Spleen (tissue), 11 donors: ENCODE measurements around the gene ZEB2. TPM values are rescaled to one million over a fixed set of nuclear protein-coding genes. Genes with fewer than 3 reads are reported as not detected.
A peak's percentile ranks its signal among the peaks of the same experiment; 100 is the strongest.

Experiments
- DNase-seq: peaks from one replicate; pipeline ENCODE4 v3.0.0-alpha.2; 2020
- H3K27ac ChIP-seq, 8 donors: fragments of 200-600 bp; sonication (generic) in 7 of 8; 1 replicate in 4 of 8; 2 replicates in 4 of 8; pipeline versions ENCODE4 v1.5.0 to v1.8.0; 2016 to 2021; ENCODE audit warnings: inconsistent platforms in 4 of 8, mild to moderate bottlenecking in 4 of 8, moderate library complexity in 1 of 8
- H3K27me3 ChIP-seq, 7 donors: fragments of 200-600 bp; sonication (generic) in 6 of 7; replicated peaks in 1 of 7; 1 replicate in 4 of 7; 2 replicates in 3 of 7; pipeline versions ENCODE4 v1.5.0 to v1.8.0; 2016 to 2021; ENCODE audit warnings: inconsistent platforms in 3 of 7, mild to moderate bottlenecking in 1 of 7
- H3K36me3 ChIP-seq, 6 donors: fragments of 200-600 bp; sonication (generic) in 5 of 6; 1 replicate in 4 of 6; 2 replicates in 2 of 6; pipeline versions ENCODE4 v1.5.0 to v1.8.0; 2016 to 2021; ENCODE audit warnings: inconsistent platforms in 2 of 6
- H3K4me1 ChIP-seq, 6 donors: fragments of 200-600 bp; sonication (generic) in 5 of 6; 1 replicate in 3 of 6; 2 replicates in 3 of 6; pipeline versions ENCODE4 v1.5.0 to v1.8.0; 2016 to 2021; ENCODE audit warnings: inconsistent platforms in 3 of 6
- H3K4me3 ChIP-seq, 8 donors: fragments of 200-600 bp; sonication (generic) in 7 of 8; 1 replicate in 4 of 8; 2 replicates in 4 of 8; pipeline versions ENCODE4 v1.5.0 to v1.8.0; 2016 to 2021; ENCODE audit warnings: inconsistent platforms in 4 of 8, mild to moderate bottlenecking in 4 of 8, moderate library complexity in 2 of 8
- H3K9me3 ChIP-seq, 8 donors: fragments of 200-600 bp; sonication (generic) in 7 of 8; 1 replicate in 4 of 8; 2 replicates in 4 of 8; pipeline versions ENCODE4 v1.5.0 to v1.8.0; 2016 to 2021; ENCODE audit warnings: inconsistent platforms in 4 of 8
- CTCF ChIP-seq, 11 experiments: fragments of 200-600 bp in 7 of 11; fragments of 450-650 bp in 4 of 11; sonication (generic) in 4 of 11; IDR thresholded peaks in 8 of 11; conservative IDR thresholded peaks in 3 of 11; 1 replicate in 7 of 11; 2 replicates in 4 of 11; pipeline versions ENCODE4 v1.4.0 to v1.8.0; 2016 to 2021; ENCODE audit warnings: antibody characterized with exemption in 11 of 11, inconsistent platforms in 4 of 11, mild to moderate bottlenecking in 1 of 11
- POLR2A ChIP-seq, 3 donors: fragments of 450-650 bp; IDR thresholded peaks; one replicate each; pipeline ENCODE4 v1.5.1; 2017; ENCODE audit warnings: antibody characterized with exemption in 3 of 3, mild to moderate bottlenecking in 1 of 3
- POLR2AphosphoS5 ChIP-seq, 3 donors: sonication (generic); formaldehyde crosslinking; IDR thresholded peaks; one replicate each; pipeline ENCODE4 v1.5.1; 2017; ENCODE audit warnings: antibody characterized with exemption in 3 of 3
- WGBS, 5 donors: extraction: QIAGEN DNeasy Blood & Tissue Kit in 3 of 5; methylation state at CpG; one replicate each; pipeline versions ENCODE4 v1.1.5 to v1.1.7; 2013 to 2018; 5-methylcytosine and 5-hydroxymethylcytosine counted together
- intact Hi-C: fragments of 100-400 bp; cut with DNase I; formaldehyde crosslinking; loops from one replicate; pipeline ENCODE4 v1.15.0; 2023; ENCODE audit warnings: low total_unique reads
- polyA plus RNA-seq, 3 donors: library from polyadenylated mRNA; stranded (reverse); fragments of 200-250 nt; gene quantifications; one replicate each; pipeline ENCODE4 v1.2.1, GENCODE V29; 2013
- total RNA-seq, 7 donors: library from RNA; depleted of rRNA in 3 of 7; stranded (reverse); fragments of >200 nt in 3 of 7; fragmentation: NEBNext Ultra II Directional in 4 of 7; extraction: Animal tissue kit (Norgen Biotek cat#: 25700) in 4 of 7; gene quantifications; one replicate each; pipeline versions ENCODE4 v1.1.0 to v1.2.1, GENCODE V29; 2016 to 2021
- donor health status: healthy with polysubstance abuse.
- donor health status: DM: no; HTN: no; CAD: no; lungs with moderate emphysema.
- donor health status: DM: no; HTN: no; CAD: no.
- donor health status: Bipolar disorder and iron deficiency.
- donor health status: healthy.
- donor health status: DM: no; HTN: no; CAD: no.
- donor health status: DM: yes; HTN: yes; CAD: no.

The ZEB2 gene
- total and polyA plus RNA-seq, 10 donors: 25.5 to 362 (median 240) TPM

- Histone ChIP-seq H3K9me3 (no peaks in the 10 kb centered on the region), H3K4me3 (peak overlapping the region in 4 of 8 donors; percentile 5 to 48 (median 16)), H3K36me3 (peaks cover 0 to 5% (median 0%) of the 10 kb centered on the region in 6 donors), H3K27me3 (no peaks in the 10 kb centered on the region), H3K4me1 (peaks cover 44 to 100% (median 91%) of the 10 kb centered on the region in 6 donors), H3K27ac (peak overlapping the region; percentile 16 to 84 (median 76))
- WGBS, 5 donors: 17 to 23% (median 19%) methylated on average over 15 of the region's 15 CpGs
- DNase-seq: no peak
- TF ChIP-seq CTCF (IDR thresholded peaks at IDR 0.05 in 8 of 11, conservative IDR thresholded peaks at IDR 0.05 in 3 of 11): peak in 7 of 11 experiments; percentile 25 to 46 (median 29)
- TF ChIP-seq POLR2AphosphoS5 (IDR thresholded peaks at IDR 0.05): peak in 1 of 3 donors; percentile 19
- no peak for TF ChIP-seq POLR2A (IDR thresholded peaks at IDR 0.05)
- intact Hi-C loops: no loop called here
Observed at GRCh38 chr2:144452169-144452988, 67.5 kb downstream of the ZEB2 start.

- intact Hi-C loops: no loop called here
Observed at GRCh38 chr2:144451443-144451842, 68.5 kb downstream of the ZEB2 start.

GRCh38 chr2:144449028-144449406, 70.9 kb downstream of the ZEB2 start:
- 15 to 57% (median 54%) methylated on average over 7 of the region's 7 CpGs for WGBS, 5 donors
- peaks cover 0 to 20% (median 0%) of the 10 kb centered on the region in 6 donors for H3K36me3 ChIP-seq
- TF ChIP-seq CTCF (IDR thresholded peaks at IDR 0.05 in 8 of 11, conservative IDR thresholded peaks at IDR 0.05 in 3 of 11) (peak in 10 of 11 experiments; percentile 25 to 66 (median 57)), POLR2A (IDR thresholded peaks at IDR 0.05) (no peak), POLR2AphosphoS5 (IDR thresholded peaks at IDR 0.05) (peak; percentile 41 to 82 (median 75))
- DNase-seq: peak; percentile 80
- peak overlapping the region; percentile 32 to 79 (median 70) for H3K27ac ChIP-seq
- H3K27me3 ChIP-seq: no peaks in the 10 kb centered on the region
- no peaks in the 10 kb centered on the region for H3K9me3 ChIP-seq
- intact Hi-C loops: no loop called here
- peak overlapping the region in 3 of 8 donors; percentile 7 to 53 (median 13) for H3K4me3 ChIP-seq
- H3K4me1 ChIP-seq: peaks cover 20 to 100% (median 76%) of the 10 kb centered on the region in 6 donors

More at GRCh38 chr2:144451443-144451842, 68.5 kb downstream of the ZEB2 start:
- Histone ChIP-seq H3K4me3 (no peak overlapping the region), H3K27me3 (no peaks in the 10 kb centered on the region), H3K27ac (peak overlapping the region in 6 of 8 donors; percentile 68 to 84 (median 76)), H3K9me3 (no peaks in the 10 kb centered on the region), H3K36me3 (peaks cover 0 to 10% (median 0%) of the 10 kb centered on the region in 6 donors), H3K4me1 (peaks cover 34 to 100% (median 86%) of the 10 kb centered on the region in 6 donors)
- DNase-seq: no peak
- TF ChIP-seq POLR2A (IDR thresholded peaks at IDR 0.05) (no peak), POLR2AphosphoS5 (IDR thresholded peaks at IDR 0.05) (no peak), CTCF (IDR thresholded peaks at IDR 0.05 in 8 of 11, conservative IDR thresholded peaks at IDR 0.05 in 3 of 11) (no peak)
- WGBS, 5 donors: 87 to 95% (median 90%) methylated on average over 2 of the region's 2 CpGs
